GM23338 (cell line): ENCODE data around the gene ADAM17. TPM values are rescaled to one million over a fixed set of nuclear protein-coding genes. Genes with fewer than 3 reads are reported as not detected.

Experiments used
- ATAC-seq: fragments of 200-7000 bp; cut with Tn5 transposase; 3 replicates; pipeline ENCODE4 v1.9.1; 2020
- DNase-seq: peaks from one replicate; pipeline ENCODE4 v3.0.0-alpha.2; 2015; ENCODE audit warnings: low spot score
- H2AFZ ChIP-seq: fragments of 200-600 bp; sonication (generic); 2 replicates; pipeline ENCODE4 v1.8.0; 2016; ENCODE audit warnings: antibody characterized with exemption, mild to moderate bottlenecking, moderate library complexity
- H3F3A ChIP-seq: fragments of 200-600 bp; sonication (generic); replicated peaks from 2 replicates; pipeline ENCODE4 v1.8.0; 2017; ENCODE audit warnings: antibody characterized with exemption, mixed run types, low read depth
- H3K27ac ChIP-seq: fragments of 200-600 bp; sonication (generic); 2 replicates; pipeline ENCODE4 v1.6.1; 2016; ENCODE audit warnings: low read depth
- H3K27me3 ChIP-seq: fragments of 200-600 bp; sonication (generic); 2 replicates; pipeline ENCODE4 v1.8.0; 2016; ENCODE audit warnings: mild to moderate bottlenecking, mixed run types, moderate library complexity; ENCODE audit not compliant: insufficient read depth
- H3K36me3 ChIP-seq: fragments of 200-600 bp; sonication (generic); 2 replicates; pipeline ENCODE4 v1.8.0; 2016; ENCODE audit warnings: mild to moderate bottlenecking; ENCODE audit not compliant: insufficient read depth
- H3K4me1 ChIP-seq: fragments of 200-600 bp; sonication (generic); 2 replicates; pipeline ENCODE4 v1.8.0; 2016; ENCODE audit warnings: mild to moderate bottlenecking, moderate library complexity; ENCODE audit not compliant: insufficient read depth
- H3K4me2 ChIP-seq: fragments of 200-600 bp; sonication (generic); 2 replicates; pipeline ENCODE4 v1.7.1; 2017; ENCODE audit warnings: mixed run types
- H3K4me3 ChIP-seq: fragments of 200-600 bp; sonication (generic); 2 replicates; pipeline ENCODE4 v1.6.1; 2016; ENCODE audit warnings: mixed run types
- H3K79me2 ChIP-seq: fragments of 200-600 bp; sonication (generic); replicated peaks from 2 replicates; pipeline ENCODE4 v1.8.0; 2017; ENCODE audit warnings: mild to moderate bottlenecking; ENCODE audit not compliant: insufficient read depth
- H3K9me2 ChIP-seq: fragments of 200-600 bp; sonication (generic); 2 replicates; pipeline ENCODE4 v1.8.0; 2017; ENCODE audit not compliant: insufficient read depth
- H4K20me1 ChIP-seq: fragments of 200-600 bp; sonication (generic); replicated peaks from 2 replicates; pipeline ENCODE4 v1.8.0; 2017; ENCODE audit warnings: mild to moderate bottlenecking; ENCODE audit not compliant: insufficient read depth
- H3K27ac Mint-ChIP-seq: 2 replicates; pipeline ENCODE4 v1.8.0; 2020; ENCODE audit warnings: inconsistent platforms, mild to moderate bottlenecking, moderate library complexity, mixed read lengths
- H3K27me3 Mint-ChIP-seq: 3 replicates; pipeline ENCODE4 v1.8.0; 2022; ENCODE audit warnings: low read depth, mild to moderate bottlenecking, moderate library complexity, mixed read lengths, inconsistent platforms; ENCODE audit not compliant: insufficient read depth, poor library complexity
- H3K36me3 Mint-ChIP-seq: 3 replicates; pipeline ENCODE4 v1.8.0; 2021; ENCODE audit warnings: low read depth, mild to moderate bottlenecking, inconsistent platforms, moderate library complexity, mixed read lengths
- H3K4me1 Mint-ChIP-seq: 3 replicates; pipeline ENCODE4 v1.8.0; 2020; ENCODE audit warnings: mild to moderate bottlenecking, inconsistent platforms, mixed read lengths
- H3K4me3 Mint-ChIP-seq: 3 replicates; pipeline ENCODE4 v1.8.0; 2021; ENCODE audit warnings: moderate library complexity, mild to moderate bottlenecking, inconsistent platforms, mixed read lengths
- H3K9me3 Mint-ChIP-seq: 3 replicates; pipeline ENCODE4 v1.8.0; 2020; ENCODE audit warnings: moderate library complexity, mild to moderate bottlenecking, inconsistent platforms, mixed read lengths
- CREB1 ChIP-seq: fragments of 250-450 bp; sonication (Bioruptor Pico); IDR thresholded peaks from 2 replicates; pipeline ENCODE4 v1.5.0; 2020; ENCODE audit warnings: low read depth, mild to moderate bottlenecking, moderate library complexity
- CTCF ChIP-seq, 2 experiments: fragments of 200-600 bp in 1 of 2; sonication (generic) in 1 of 2; conservative IDR thresholded peaks; 2 replicates each; pipeline versions ENCODE4 v1.5.1 to v1.6.1; 2016 to 2017; ENCODE audit warnings: antibody characterized with exemption in 2 of 2, low read depth in 2 of 2, mild to moderate bottlenecking in 2 of 2, moderate library complexity in 1 of 2
- ETS1 ChIP-seq: IDR thresholded peaks from 2 replicates; pipeline ENCODE4 v1.6.1; 2016; ENCODE audit warnings: antibody characterized with exemption
- EZH2 ChIP-seq: fragments of 200-600 bp; sonication (generic); IDR thresholded peaks from one replicate; pipeline ENCODE4 v1.8.0; 2017; ENCODE audit warnings: antibody characterized with exemption, mild to moderate bottlenecking, low read depth; ENCODE audit not compliant: unreplicated experiment
- EZH2phosphoT487 ChIP-seq: fragments of 200-600 bp; sonication (generic); IDR thresholded peaks from one replicate; pipeline ENCODE4 v1.8.1; 2018; ENCODE audit warnings: antibody characterized with exemption; ENCODE audit not compliant: unreplicated experiment
- JUNB ChIP-seq: IDR thresholded peaks from one replicate; pipeline ENCODE4 v1.6.1; 2016; ENCODE audit warnings: antibody characterized with exemption; ENCODE audit not compliant: unreplicated experiment
- NANOG ChIP-seq: IDR thresholded peaks from 2 replicates; pipeline ENCODE4 v1.6.1; 2016; ENCODE audit warnings: antibody characterized with exemption, borderline replicate concordance
- POLR2AphosphoS5 ChIP-seq: IDR thresholded peaks from 2 replicates; pipeline ENCODE4 v1.6.1; 2016; ENCODE audit warnings: antibody characterized with exemption, low read depth
- REST ChIP-seq: IDR thresholded peaks from one replicate; pipeline ENCODE4 v1.6.1; 2018; ENCODE audit warnings: antibody characterized with exemption; ENCODE audit not compliant: unreplicated experiment
- STAT1 ChIP-seq: IDR thresholded peaks from one replicate; pipeline ENCODE4 v1.6.1; 2016; ENCODE audit warnings: antibody characterized with exemption; ENCODE audit not compliant: unreplicated experiment
- ZNF114 ChIP-seq: fragments of 250-450 bp; sonication (Bioruptor Pico); IDR thresholded peaks from 2 replicates; pipeline ENCODE4 v1.5.0; 2020; ENCODE audit warnings: mild to moderate bottlenecking, moderate library complexity
- ZNF331 ChIP-seq: fragments of 250-450 bp; sonication (Bioruptor Pico); IDR thresholded peaks from 2 replicates; pipeline ENCODE4 v1.5.0; 2020; ENCODE audit warnings: low read depth, mild to moderate bottlenecking, moderate library complexity
- polyA plus RNA-seq: library from polyadenylated mRNA; unstranded; fragments of >200 nt; fragmentation: Nextera tagmentation; extraction: Ambion mirVana; gene quantifications from 2 replicates; pipeline ENCODE4 v1.2.1, GENCODE V29; 2016
- total RNA-seq: library from RNA; depleted of rRNA; stranded (reverse); fragments of >200 nt; shearing (Covaris generic); gene quantifications from 2 replicates; pipeline ENCODE4 v1.2.3, GENCODE V29; 2014
- TF ChIP-seq, protein P1 (sequence below): fragments of 250-450 bp; sonication (Bioruptor Pico); IDR thresholded peaks from 2 replicates; pipeline ENCODE4 v1.5.0; 2020; ENCODE audit warnings: mild to moderate bottlenecking, moderate library complexity

The ADAM17 gene
- total and polyA plus RNA-seq, 2 experiments from 2014 or later: 8.3 to 23.5 TPM

- Mint-ChIP-seq H3K4me1 (peaks cover 3% of the 10 kb centered on the region; the same call in 2 of the 3 replicates), H3K4me3 (no peak overlapping the region), H3K9me3 (peaks cover 20% of the 10 kb centered on the region), H3K36me3 (peaks cover 45% of the 10 kb centered on the region), H3K27me3 (no peaks in the 10 kb centered on the region), H3K27ac (no peak overlapping the region)
- no peaks in the 10 kb centered on the region for H3F3A ChIP-seq
- H3K4me2 ChIP-seq: no peak overlapping the region
- H3K4me3 ChIP-seq: no peak overlapping the region
- peaks cover 100% of the 10 kb centered on the region for H3K79me2 ChIP-seq
- no peaks in the 10 kb centered on the region for H3K27me3 ChIP-seq
- DNase-seq: no peak
- H3K9me2 ChIP-seq: no peaks in the 10 kb centered on the region
- no peak overlapping the region for H3K27ac ChIP-seq
- H3K4me1 ChIP-seq: no peaks in the 10 kb centered on the region
- no peak overlapping the region for H2AFZ ChIP-seq
- H4K20me1 ChIP-seq: peaks cover 71% of the 10 kb centered on the region
- peaks cover 12% of the 10 kb centered on the region for H3K36me3 ChIP-seq
- ATAC-seq: no peak
- TF ChIP-seq STAT1 (no peak), ZNF331 (CRISPR knock-in tag) (no peak), EZH2 (no peak), CREB1 (CRISPR knock-in tag) (no peak), CTCF (conservative IDR thresholded peaks at IDR 0.05; ENCODE audit: low read depth in 2 of 2) (no peak), POLR2AphosphoS5 (no peak), JUNB (no peak), ETS1 (no peak), ZNF114 (CRISPR knock-in tag) (no peak), REST (no peak), NANOG (no peak), EZH2phosphoT487 (no peak)
- TF ChIP-seq, protein P1, sequence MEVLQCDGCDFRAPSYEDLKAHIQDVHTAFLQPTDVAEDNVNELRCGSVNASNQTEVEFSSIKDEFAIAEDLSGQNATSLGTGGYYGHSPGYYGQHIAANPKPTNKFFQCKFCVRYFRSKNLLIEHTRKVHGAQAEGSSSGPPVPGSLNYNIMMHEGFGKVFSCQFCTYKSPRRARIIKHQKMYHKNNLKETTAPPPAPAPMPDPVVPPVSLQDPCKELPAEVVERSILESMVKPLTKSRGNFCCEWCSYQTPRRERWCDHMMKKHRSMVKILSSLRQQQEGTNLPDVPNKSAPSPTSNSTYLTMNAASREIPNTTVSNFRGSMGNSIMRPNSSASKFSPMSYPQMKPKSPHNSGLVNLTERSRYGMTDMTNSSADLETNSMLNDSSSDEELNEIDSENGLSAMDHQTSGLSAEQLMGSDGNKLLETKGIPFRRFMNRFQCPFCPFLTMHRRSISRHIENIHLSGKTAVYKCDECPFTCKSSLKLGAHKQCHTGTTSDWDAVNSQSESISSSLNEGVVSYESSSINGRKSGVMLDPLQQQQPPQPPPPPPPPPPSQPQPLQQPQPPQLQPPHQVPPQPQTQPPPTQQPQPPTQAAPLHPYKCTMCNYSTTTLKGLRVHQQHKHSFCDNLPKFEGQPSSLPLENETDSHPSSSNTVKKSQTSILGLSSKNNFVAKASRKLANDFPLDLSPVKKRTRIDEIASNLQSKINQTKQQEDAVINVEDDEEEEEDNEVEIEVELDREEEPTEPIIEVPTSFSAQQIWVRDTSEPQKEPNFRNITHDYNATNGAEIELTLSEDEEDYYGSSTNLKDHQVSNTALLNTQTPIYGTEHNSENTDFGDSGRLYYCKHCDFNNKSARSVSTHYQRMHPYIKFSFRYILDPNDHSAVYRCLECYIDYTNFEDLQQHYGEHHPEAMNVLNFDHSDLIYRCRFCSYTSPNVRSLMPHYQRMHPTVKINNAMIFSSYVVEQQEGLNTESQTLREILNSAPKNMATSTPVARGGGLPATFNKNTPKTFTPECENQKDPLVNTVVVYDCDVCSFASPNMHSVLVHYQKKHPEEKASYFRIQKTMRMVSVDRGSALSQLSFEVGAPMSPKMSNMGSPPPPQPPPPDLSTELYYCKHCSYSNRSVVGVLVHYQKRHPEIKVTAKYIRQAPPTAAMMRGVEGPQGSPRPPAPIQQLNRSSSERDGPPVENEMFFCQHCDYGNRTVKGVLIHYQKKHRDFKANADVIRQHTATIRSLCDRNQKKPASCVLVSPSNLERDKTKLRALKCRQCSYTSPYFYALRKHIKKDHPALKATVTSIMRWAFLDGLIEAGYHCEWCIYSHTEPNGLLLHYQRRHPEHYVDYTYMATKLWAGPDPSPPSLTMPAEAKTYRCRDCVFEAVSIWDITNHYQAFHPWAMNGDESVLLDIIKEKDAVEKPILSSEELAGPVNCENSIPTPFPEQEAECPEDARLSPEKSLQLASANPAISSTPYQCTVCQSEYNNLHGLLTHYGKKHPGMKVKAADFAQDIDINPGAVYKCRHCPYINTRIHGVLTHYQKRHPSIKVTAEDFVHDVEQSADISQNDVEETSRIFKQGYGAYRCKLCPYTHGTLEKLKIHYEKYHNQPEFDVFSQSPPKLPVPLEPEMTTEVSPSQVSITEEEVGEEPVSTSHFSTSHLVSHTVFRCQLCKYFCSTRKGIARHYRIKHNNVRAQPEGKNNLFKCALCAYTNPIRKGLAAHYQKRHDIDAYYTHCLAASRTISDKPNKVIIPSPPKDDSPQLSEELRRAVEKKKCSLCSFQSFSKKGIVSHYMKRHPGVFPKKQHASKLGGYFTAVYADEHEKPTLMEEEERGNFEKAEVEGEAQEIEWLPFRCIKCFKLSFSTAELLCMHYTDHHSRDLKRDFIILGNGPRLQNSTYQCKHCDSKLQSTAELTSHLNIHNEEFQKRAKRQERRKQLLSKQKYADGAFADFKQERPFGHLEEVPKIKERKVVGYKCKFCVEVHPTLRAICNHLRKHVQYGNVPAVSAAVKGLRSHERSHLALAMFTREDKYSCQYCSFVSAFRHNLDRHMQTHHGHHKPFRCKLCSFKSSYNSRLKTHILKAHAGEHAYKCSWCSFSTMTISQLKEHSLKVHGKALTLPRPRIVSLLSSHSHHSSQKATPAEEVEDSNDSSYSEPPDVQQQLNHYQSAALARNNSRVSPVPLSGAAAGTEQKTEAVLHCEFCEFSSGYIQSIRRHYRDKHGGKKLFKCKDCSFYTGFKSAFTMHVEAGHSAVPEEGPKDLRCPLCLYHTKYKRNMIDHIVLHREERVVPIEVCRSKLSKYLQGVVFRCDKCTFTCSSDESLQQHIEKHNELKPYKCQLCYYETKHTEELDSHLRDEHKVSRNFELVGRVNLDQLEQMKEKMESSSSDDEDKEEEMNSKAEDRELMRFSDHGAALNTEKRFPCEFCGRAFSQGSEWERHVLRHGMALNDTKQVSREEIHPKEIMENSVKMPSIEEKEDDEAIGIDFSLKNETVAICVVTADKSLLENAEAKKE: no peak
Measured at GRCh38 chr2:9595746-9596145, 40.1 kb upstream of the ADAM17 start.
